H1 (cell line): ENCODE data around the gene PHYH. TPM values are rescaled to one million over a fixed set of nuclear protein-coding genes. Genes with fewer than 3 reads are reported as not detected.

ENCODE experiments used
- CTCF ChIA-PET: fragments of 300-600 bp; sonication (Branson Sonifier 250); formaldehyde crosslinking; loops from one replicate; lab custom pipeline; 2021; ENCODE audit not compliant: partially characterized antibody; lab: Charles Lee
- POLR2A ChIA-PET: fragments of 300-600 bp; sonication (Branson Sonifier 250); formaldehyde crosslinking; loops from one replicate; lab custom pipeline; 2021; ENCODE audit warnings: inconsistent platforms; ENCODE audit not compliant: partially characterized antibody; lab: Charles Lee
- DNase-seq, 2 experiments: peaks; one replicate each; pipeline versions ENCODE4 v3.0.0 to v3.0.0-alpha.2; 2010 to 2022; ENCODE audit warnings: low spot score in 2 of 2, low read depth in 1 of 2, mixed read lengths in 1 of 2
- FAIRE-seq: peaks from 2 replicates; lab custom pipeline; 2011; peaks lifted over from hg19 to GRCh38; lab: Jason Lieb, UNC
- H2AFZ ChIP-seq: 2 replicates; pipeline ENCODE4 v1.8.1; 2012; ENCODE audit warnings: low read length, inconsistent platforms
- H2AK5ac ChIP-seq: 2 replicates; pipeline ENCODE4 v1.6.1; 2013; ENCODE audit warnings: low read depth, low read length
- H2BK120ac ChIP-seq: replicated peaks from 2 replicates; pipeline ENCODE3; 2013; ENCODE audit warnings: low read depth, low read length, inconsistent platforms
- H2BK12ac ChIP-seq: 2 replicates; pipeline ENCODE4 v1.6.1; 2013; ENCODE audit warnings: low read depth, low read length
- H2BK15ac ChIP-seq: 2 replicates; pipeline ENCODE4 v1.6.1; 2013; ENCODE audit warnings: low read length
- H2BK20ac ChIP-seq: 2 replicates; pipeline ENCODE4 v1.6.1; 2013; ENCODE audit warnings: low read length
- H2BK5ac ChIP-seq: 2 replicates; pipeline ENCODE4 v1.6.1; 2013; ENCODE audit warnings: low read depth, low read length
- H3K14ac ChIP-seq: 2 replicates; pipeline ENCODE4 v1.6.1; 2013; ENCODE audit warnings: inconsistent platforms; ENCODE audit not compliant: insufficient read length
- H3K18ac ChIP-seq: 2 replicates; pipeline ENCODE4 v1.6.1; 2013; ENCODE audit warnings: low read length; ENCODE audit errors: extremely low read depth
- H3K23ac ChIP-seq: 2 replicates; pipeline ENCODE4 v1.6.1; 2013; ENCODE audit warnings: inconsistent platforms; ENCODE audit not compliant: insufficient read length
- H3K23me2 ChIP-seq: 2 replicates; pipeline ENCODE4 v1.6.1; 2013; ENCODE audit warnings: low read depth, low read length
- H3K27ac ChIP-seq: 2 replicates; pipeline ENCODE4 v1.6.1; 2011; ENCODE audit warnings: low read depth, low read length, inconsistent platforms
- H3K27me3 ChIP-seq, 4 experiments: replicated peaks in 1 of 4; 1 replicate in 1 of 4; 2 replicates in 3 of 4; pipeline versions ENCODE4 v1.6.1 to v1.8.1; 2011 to 2013; ENCODE audit warnings: low read length in 3 of 4, mild to moderate bottlenecking in 3 of 4, inconsistent platforms in 2 of 4, mixed read lengths in 2 of 4, moderate library complexity in 1 of 4; ENCODE audit not compliant: control insufficient read depth in 3 of 4, insufficient read depth in 3 of 4; ENCODE audit errors: extremely low read depth in 1 of 4
- H3K36me3 ChIP-seq, 4 experiments: 2 replicates each; pipeline versions ENCODE4 v1.6.1 to v1.8.1; 2011 to 2013; ENCODE audit warnings: mild to moderate bottlenecking in 4 of 4, low read length in 3 of 4, moderate library complexity in 2 of 4, control low read depth in 1 of 4, inconsistent platforms in 1 of 4; ENCODE audit not compliant: insufficient read depth in 4 of 4, control insufficient read depth in 2 of 4
- H3K4ac ChIP-seq: replicated peaks from 2 replicates; pipeline ENCODE3; 2013; ENCODE audit warnings: low read length, low read depth, mixed read lengths, inconsistent platforms; ENCODE audit not compliant: insufficient read length
- H3K4me1 ChIP-seq, 4 experiments: replicated peaks in 1 of 4; 1 replicate in 1 of 4; 2 replicates in 3 of 4; pipeline versions ENCODE4 v1.6.1 to v1.8.1; 2011 to 2013; ENCODE audit warnings: low read length in 3 of 4, inconsistent platforms in 2 of 4, mixed read lengths in 1 of 4; ENCODE audit not compliant: insufficient read depth in 4 of 4, control insufficient read depth in 3 of 4
- H3K4me2 ChIP-seq, 2 experiments: 2 replicates each; pipeline versions ENCODE4 v1.6.1 to v1.8.1; 2011 to 2013; ENCODE audit warnings: low read depth in 2 of 2, low read length in 2 of 2, control low read depth in 1 of 2, inconsistent platforms in 1 of 2, mild to moderate bottlenecking in 1 of 2; ENCODE audit not compliant: insufficient read depth in 1 of 2
- H3K4me3 ChIP-seq, 4 experiments: fragments of 200-600, 300-600 bp in 1 of 4; sonication (generic), shearing (Covaris generic), sonication (Bioruptor Twin) in 1 of 4; 2 replicates each; pipeline versions ENCODE4 v1.5.1 to v1.8.1; 2011 to 2016; ENCODE audit warnings: low read length in 4 of 4, low read depth in 3 of 4, control low read depth in 2 of 4, inconsistent platforms in 2 of 4, mild to moderate bottlenecking in 2 of 4, mixed read lengths in 1 of 4, moderate library complexity in 1 of 4; ENCODE audit not compliant: insufficient read depth in 2 of 4; ENCODE audit errors: extremely low read depth in 1 of 4
- H3K56ac ChIP-seq: replicated peaks from 2 replicates; pipeline ENCODE3; 2013; ENCODE audit warnings: low read depth, mild to moderate bottlenecking, mixed read lengths, low read length, inconsistent platforms; ENCODE audit not compliant: insufficient read length
- H3K79me1 ChIP-seq: 2 replicates; pipeline ENCODE4 v1.6.1; 2013; ENCODE audit warnings: low read depth, low read length, control low read depth
- H3K79me2 ChIP-seq, 2 experiments: 2 replicates each; pipeline versions ENCODE4 v1.6.1 to v1.8.1; 2012 to 2013; ENCODE audit warnings: low read length in 2 of 2, mild to moderate bottlenecking in 2 of 2, inconsistent platforms in 1 of 2; ENCODE audit not compliant: insufficient read depth in 2 of 2, control insufficient read depth in 1 of 2
- H3K9ac ChIP-seq, 4 experiments: replicated peaks in 1 of 4; 1 replicate in 1 of 4; 2 replicates in 3 of 4; pipeline versions ENCODE4 v1.6.1 to v1.8.1; 2011 to 2013; ENCODE audit warnings: low read depth in 3 of 4, low read length in 3 of 4, control low read depth in 2 of 4, mild to moderate bottlenecking in 2 of 4, moderate library complexity in 2 of 4, inconsistent platforms in 1 of 4; ENCODE audit errors: extremely low read depth in 1 of 4
- H3K9me3 ChIP-seq, 2 experiments: 2 replicates each; pipeline versions ENCODE4 v1.6.1 to v1.8.1; 2012 to 2013; ENCODE audit warnings: mild to moderate bottlenecking in 2 of 2, moderate library complexity in 2 of 2, control low read depth in 1 of 2, inconsistent platforms in 1 of 2, low read depth in 1 of 2, low read length in 1 of 2, mixed read lengths in 1 of 2; ENCODE audit not compliant: insufficient read depth in 2 of 2
- H4K20me1 ChIP-seq, 2 experiments: replicated peaks in 1 of 2; 2 replicates each; pipeline versions ENCODE3 to v1.8.1; 2011 to 2013; ENCODE audit warnings: inconsistent platforms in 2 of 2, low read length in 2 of 2, mild to moderate bottlenecking in 1 of 2; ENCODE audit not compliant: insufficient read depth in 2 of 2, control insufficient read depth in 1 of 2
- H4K5ac ChIP-seq: 2 replicates; pipeline ENCODE4 v1.6.1; 2013; ENCODE audit warnings: low read length, low read depth, mixed read lengths, inconsistent platforms; ENCODE audit not compliant: insufficient read length
- H4K8ac ChIP-seq: 2 replicates; pipeline ENCODE4 v1.8.0; 2013; ENCODE audit warnings: mild to moderate bottlenecking, moderate library complexity, low read length, inconsistent platforms; ENCODE audit not compliant: insufficient read depth; ENCODE audit errors: extremely low read depth
- H4K91ac ChIP-seq: replicated peaks from 2 replicates; pipeline ENCODE3; 2013; ENCODE audit warnings: low read length, mixed read lengths, inconsistent platforms; ENCODE audit not compliant: insufficient read length
- HDAC6 ChIP-seq: IDR thresholded peaks from one replicate; pipeline ENCODE4 v1.7.1; 2012; ENCODE audit warnings: low read depth, mild to moderate bottlenecking, inconsistent platforms, low read length, moderate library complexity
- KDM4A ChIP-seq: IDR thresholded peaks from one replicate; pipeline ENCODE4 v1.7.1; 2012; ENCODE audit warnings: low read depth, mild to moderate bottlenecking, moderate library complexity, low read length, inconsistent platforms; ENCODE audit not compliant: severe bottlenecking
- SP1 ChIP-seq: IDR thresholded peaks from 2 replicates; pipeline ENCODE4 v1.6.1; 2011; ENCODE audit warnings: low read depth, low read length
- WGBS, 2 experiments: shearing (Covaris generic) in 1 of 2; methylation state at CpG; one replicate each; pipeline versions ENCODE4 v1.1.6 to v1.1.7; 2013 to 2015; ENCODE audit warnings: low lambda C conversion rate in 2 of 2, mixed read lengths in 2 of 2, inconsistent platforms in 1 of 2, low coverage in 1 of 2, missing lambda C conversion rate in 1 of 2; ENCODE audit not compliant: insufficient replicate concordance in 2 of 2, insufficient coverage in 1 of 2, insufficient read length in 1 of 2; ENCODE audit errors: extremely low coverage in 1 of 2, missing lambda C conversion rate in 1 of 2; 5-methylcytosine and 5-hydroxymethylcytosine counted together
- polyA plus RNA-seq, 7 experiments: library from polyadenylated mRNA; depleted of rRNA in 3 of 7; stranded (reverse) in 5 of 7; unstranded in 2 of 7; fragments of >200 nt in 5 of 7; fragments of 200-250 nt in 2 of 7; gene quantifications; 1 replicate in 5 of 7; 2 replicates in 1 of 7; 4 replicates in 1 of 7; pipeline versions ENCODE4 v1.2.1 to v1.2.3, GENCODE V29; 2011 to 2013; ENCODE audit warnings: missing spikeins in 2 of 7, mixed read lengths in 2 of 7
- total RNA-seq: library from RNA; stranded (reverse); fragmentation: NEBNext Ultra II Directional; extraction: Animal tissue kit (Norgen Biotek cat#: 25700); gene quantifications from 2 replicates; pipeline ENCODE4 v1.2.1, GENCODE V29; 2021

PHYH gene
- total and polyA plus RNA-seq, 2 of the 8 experiments (the other 6 are each of a cell fraction or from before 2014, with no cell fraction given) = 22.0 to 22.7 TPM

- Histone ChIP-seq H3K4ac (no peak overlapping the region), H2BK15ac (no peak overlapping the region), H3K23me2 (no peaks in the 10 kb centered on the region), H2AK5ac (no peak overlapping the region), H3K79me2 (no peaks in the 10 kb centered on the region), H2BK5ac (no peak overlapping the region), H3K56ac (no peak overlapping the region), H3K9me3 (no peaks in the 10 kb centered on the region), H3K4me1 (peaks cover 0 to 2% (median 0%) of the 10 kb centered on the region in 4 experiments; a peak in 2 of 7 replicates), H3K9ac (no peak overlapping the region), H3K23ac (no peak overlapping the region), H2AFZ (no peak overlapping the region), H3K4me3 (no peak overlapping the region), H2BK12ac (no peak overlapping the region), H2BK20ac (no peak overlapping the region), H3K27ac (no peak overlapping the region), H4K20me1 (no peaks in the 10 kb centered on the region), H4K5ac (no peak overlapping the region), H3K18ac (no peak overlapping the region), H3K27me3 (no peaks in the 10 kb centered on the region), H4K8ac (no peak overlapping the region), H3K14ac (no peak overlapping the region), H3K4me2 (no peak overlapping the region), H2BK120ac (no peak overlapping the region), H3K36me3 (peaks cover 0 to 9% (median 1%) of the 10 kb centered on the region in 4 experiments; a peak in 2 of 8 replicates), H3K79me1 (no peaks in the 10 kb centered on the region), H4K91ac (no peak overlapping the region)
- WGBS, 2 experiments = 92% methylated on average over 4 of the region's 4 CpGs; no CpG with 5 or more reads in 1 of the 2 experiments
- DNase-seq (no peak), FAIRE-seq (no peak)
- no peak for TF ChIP-seq KDM4A
- no peak for TF ChIP-seq SP1
- no peak for TF ChIP-seq HDAC6
- POLR2A ChIA-PET = interaction anchor here (1.1 to 1.2 kb wide), 2 partner anchors 13 to 58 kb away, joined by 4 read pairs; no protein-coding TSS in a partner anchor
- CTCF ChIA-PET = interaction anchor here (0.6 to 1.8 kb wide), 2 partner anchors 19 to 1098 kb away, joined by 3 to 8 read pairs; no protein-coding TSS in a partner anchor
These were observed 8.8 kb downstream of the PHYH start for GRCh38 chr10:13291061-13291460.
